Upper lobe of left lung (tissue), 6 donors: ENCODE measurements around the gene PER2. TPM values are rescaled to one million over a fixed set of nuclear protein-coding genes. Genes with fewer than 3 reads are reported as not detected.

ENCODE experiments used
- ATAC-seq, 2 donors: fragments of 200-7000 bp; cut with Tn5 transposase; one replicate each; pipeline ENCODE4 v1.9.1; 2022; ENCODE audit warnings: mild to moderate bottlenecking in 2 of 2, moderate library complexity in 2 of 2; ENCODE audit not compliant: low FRiP score in 2 of 2
- DNase-seq, 2 donors: peaks; one replicate each; pipeline ENCODE4 v3.0.0-alpha.2; 2019 to 2020
- H3K27ac ChIP-seq, 4 donors: fragments of 200-600 bp; sonication (generic); one replicate each; pipeline ENCODE4 v1.5.1; 2016 to 2019
- H3K27me3 ChIP-seq, 4 donors: fragments of 200-600 bp; sonication (generic); one replicate each; pipeline ENCODE4 v1.5.1; 2017 to 2019
- H3K36me3 ChIP-seq, 4 donors: fragments of 200-600 bp; sonication (generic); one replicate each; pipeline ENCODE4 v1.5.1; 2016 to 2019
- H3K4me1 ChIP-seq, 4 donors: fragments of 200-600 bp; sonication (generic); one replicate each; pipeline ENCODE4 v1.5.1; 2018 to 2019
- H3K4me3 ChIP-seq, 4 donors: fragments of 200-600 bp; sonication (generic); one replicate each; pipeline ENCODE4 v1.5.1; 2017 to 2019; ENCODE audit warnings: mild to moderate bottlenecking in 2 of 4, moderate library complexity in 1 of 4
- H3K9me3 ChIP-seq, 4 donors: fragments of 200-600 bp; sonication (generic); one replicate each; pipeline ENCODE4 v1.5.1; 2018 to 2019
- EP300 ChIP-seq, 4 donors: sonication (generic); formaldehyde crosslinking; IDR thresholded peaks; one replicate each; pipeline ENCODE4 v1.5.1; 2017; ENCODE audit warnings: antibody characterized with exemption in 4 of 4, control low read depth in 2 of 4
- POLR2A ChIP-seq, 4 donors: fragments of 450-650 bp; IDR thresholded peaks; one replicate each; pipeline ENCODE4 v1.5.1; 2016 to 2017; ENCODE audit warnings: antibody characterized with exemption in 4 of 4, mild to moderate bottlenecking in 2 of 4
- POLR2AphosphoS5 ChIP-seq, 2 donors: sonication (generic); formaldehyde crosslinking; IDR thresholded peaks; one replicate each; pipeline ENCODE4 v1.5.1; 2017; ENCODE audit warnings: antibody characterized with exemption in 2 of 2
- WGBS, 2 donors: methylation state at CpG; one replicate each; pipeline ENCODE4 v1.1.5; 2017 to 2018; 5-methylcytosine and 5-hydroxymethylcytosine counted together
- total RNA-seq, 6 donors: library from RNA; depleted of rRNA in 4 of 6; stranded (reverse); fragments of >200 nt in 4 of 6; gene quantifications; one replicate each; pipeline versions ENCODE4 v1.1.0 to v1.2.1, GENCODE V29; 2016 to 2021
- TF ChIP-seq, protein P1 (sequence below), 6 experiments: fragments of 450-650 bp in 4 of 6; fragments of 200-600 bp in 2 of 6; sonication (generic) in 2 of 6; IDR thresholded peaks; one replicate each; pipeline ENCODE4 v1.5.1; 2016 to 2019; ENCODE audit warnings: antibody characterized with exemption in 6 of 6
- donor health status: DM: no; HTN: no; CAD: no; lungs with moderate emphysema.
- donor health status: DM: no; HTN: yes; CAD: no; lungs with severe emphysema.

The PER2 gene
- total RNA-seq, 6 donors from 2014 or later = 12.9 to 28.7 (median 18.1) TPM

DNA sequence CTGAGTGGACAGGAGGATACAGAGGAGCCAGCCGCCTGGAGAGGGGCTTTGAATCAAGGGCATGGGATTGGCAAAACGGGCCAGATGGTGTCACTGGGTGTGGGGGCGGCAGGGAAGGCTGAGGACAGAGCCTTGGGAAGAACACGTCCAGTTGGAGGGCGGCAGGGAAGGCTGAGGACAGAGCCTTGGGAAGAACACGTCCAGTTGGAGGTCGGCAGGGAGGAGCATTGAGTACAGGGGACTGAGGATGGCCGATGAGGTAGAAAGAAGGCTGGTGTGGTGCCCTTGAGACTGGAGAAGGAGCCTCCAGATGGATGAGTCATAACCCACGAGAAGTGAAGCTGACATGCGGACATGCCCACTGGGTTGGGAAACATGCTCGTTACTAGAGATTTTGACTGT lies 53.1 kb downstream of the PER2 start:
- 65 to 72% methylated on average over 11 of the region's 11 CpGs for WGBS, 2 donors
- Histone ChIP-seq H3K27ac (no peak overlapping the region), H3K9me3 (no peaks in the 10 kb centered on the region), H3K36me3 (no peaks in the 10 kb centered on the region), H3K4me3 (no peak overlapping the region), H3K27me3 (peaks cover 0 to 10% (median 2%) of the 10 kb centered on the region in 4 donors), H3K4me1 (peaks cover 15 to 41% (median 17%) of the 10 kb centered on the region in 4 donors)
- TF ChIP-seq EP300 (IDR thresholded peaks at IDR 0.05) (no peak), POLR2AphosphoS5 (IDR thresholded peaks at IDR 0.05) (no peak), POLR2A (IDR thresholded peaks at IDR 0.05) (no peak)
- TF ChIP-seq, protein P1, sequence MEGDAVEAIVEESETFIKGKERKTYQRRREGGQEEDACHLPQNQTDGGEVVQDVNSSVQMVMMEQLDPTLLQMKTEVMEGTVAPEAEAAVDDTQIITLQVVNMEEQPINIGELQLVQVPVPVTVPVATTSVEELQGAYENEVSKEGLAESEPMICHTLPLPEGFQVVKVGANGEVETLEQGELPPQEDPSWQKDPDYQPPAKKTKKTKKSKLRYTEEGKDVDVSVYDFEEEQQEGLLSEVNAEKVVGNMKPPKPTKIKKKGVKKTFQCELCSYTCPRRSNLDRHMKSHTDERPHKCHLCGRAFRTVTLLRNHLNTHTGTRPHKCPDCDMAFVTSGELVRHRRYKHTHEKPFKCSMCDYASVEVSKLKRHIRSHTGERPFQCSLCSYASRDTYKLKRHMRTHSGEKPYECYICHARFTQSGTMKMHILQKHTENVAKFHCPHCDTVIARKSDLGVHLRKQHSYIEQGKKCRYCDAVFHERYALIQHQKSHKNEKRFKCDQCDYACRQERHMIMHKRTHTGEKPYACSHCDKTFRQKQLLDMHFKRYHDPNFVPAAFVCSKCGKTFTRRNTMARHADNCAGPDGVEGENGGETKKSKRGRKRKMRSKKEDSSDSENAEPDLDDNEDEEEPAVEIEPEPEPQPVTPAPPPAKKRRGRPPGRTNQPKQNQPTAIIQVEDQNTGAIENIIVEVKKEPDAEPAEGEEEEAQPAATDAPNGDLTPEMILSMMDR (IDR thresholded peaks at IDR 0.05) = no peak
- ATAC-seq (no peak), DNase-seq (peak in 1 of 2 donors; percentile 35)

DNA sequence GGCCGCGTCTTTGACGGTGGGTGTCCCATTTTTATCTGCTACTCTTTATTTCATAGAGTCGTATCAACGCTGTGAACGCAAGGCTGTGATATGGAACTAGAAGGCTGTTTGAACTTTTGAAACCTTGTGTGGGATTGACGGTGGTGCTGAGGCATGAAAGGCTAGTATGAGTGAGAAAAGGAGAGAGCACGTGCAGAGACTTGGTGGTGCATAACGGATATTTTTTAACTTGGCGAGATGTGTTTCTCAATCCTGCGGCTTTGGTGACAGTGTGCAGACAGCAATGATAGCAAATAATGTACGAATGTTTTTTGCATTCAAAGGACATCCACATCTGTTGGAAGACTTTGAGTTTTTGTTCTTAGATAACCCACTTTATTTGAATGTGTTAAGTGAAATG lies 54.8 kb downstream of the PER2 start:
- no peaks in the 10 kb centered on the region for H3K9me3 ChIP-seq
- DNase-seq = no peak
- H3K27me3 ChIP-seq = peaks cover 0 to 2% (median 0%) of the 10 kb centered on the region in 4 donors
- H3K27ac ChIP-seq = no peak overlapping the region
- no peak overlapping the region for H3K4me3 ChIP-seq
- 82 to 84% methylated on average over 12 of the region's 12 CpGs for WGBS, 2 donors
- no peaks in the 10 kb centered on the region for H3K36me3 ChIP-seq
- H3K4me1 ChIP-seq = peaks cover 5 to 25% (median 10%) of the 10 kb centered on the region in 4 donors
- no peak for TF ChIP-seq POLR2A (IDR thresholded peaks at IDR 0.05)
- TF ChIP-seq EP300 (IDR thresholded peaks at IDR 0.05) = no peak
- TF ChIP-seq, protein P1 (IDR thresholded peaks at IDR 0.05) = no peak
- TF ChIP-seq POLR2AphosphoS5 (IDR thresholded peaks at IDR 0.05) = no peak
- ATAC-seq = no peak

DNA sequence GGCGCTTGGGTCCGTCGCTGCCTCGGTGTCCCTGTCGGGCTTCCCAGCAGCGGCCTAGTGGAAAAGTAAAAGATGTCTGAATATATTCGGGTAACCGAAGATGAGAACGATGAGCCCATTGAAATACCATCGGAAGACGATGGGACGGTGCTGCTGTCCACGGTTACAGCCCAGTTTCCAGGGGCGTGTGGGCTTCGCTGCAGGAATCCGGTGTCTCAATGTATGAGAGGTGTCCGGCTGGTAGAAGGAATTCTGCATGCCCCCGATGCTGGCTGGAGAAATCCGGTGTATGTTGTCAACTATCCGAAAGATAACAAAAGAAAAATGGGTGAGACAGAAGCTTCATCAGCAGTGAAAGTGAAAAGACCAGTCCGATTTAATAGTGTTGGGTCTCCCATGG lies 56.6 kb downstream of the PER2 start:
- ATAC-seq (no peak), DNase-seq (no peak)
- Histone ChIP-seq H3K4me1 (peaks cover 5 to 34% (median 11%) of the 10 kb centered on the region in 4 donors), H3K36me3 (no peaks in the 10 kb centered on the region), H3K27me3 (no peaks in the 10 kb centered on the region), H3K9me3 (no peaks in the 10 kb centered on the region), H3K27ac (no peak overlapping the region), H3K4me3 (peak overlapping the region in 3 of 4 donors; percentile 43 to 76 (median 62))
- no peak for TF ChIP-seq POLR2AphosphoS5 (IDR thresholded peaks at IDR 0.05)
- TF ChIP-seq POLR2A (IDR thresholded peaks at IDR 0.05) = no peak
- TF ChIP-seq, protein P1 (IDR thresholded peaks at IDR 0.05) = no peak
- TF ChIP-seq EP300 (IDR thresholded peaks at IDR 0.05) = no peak
- WGBS, 2 donors = 60 to 70% methylated on average over 21 of the region's 21 CpGs

DNA sequence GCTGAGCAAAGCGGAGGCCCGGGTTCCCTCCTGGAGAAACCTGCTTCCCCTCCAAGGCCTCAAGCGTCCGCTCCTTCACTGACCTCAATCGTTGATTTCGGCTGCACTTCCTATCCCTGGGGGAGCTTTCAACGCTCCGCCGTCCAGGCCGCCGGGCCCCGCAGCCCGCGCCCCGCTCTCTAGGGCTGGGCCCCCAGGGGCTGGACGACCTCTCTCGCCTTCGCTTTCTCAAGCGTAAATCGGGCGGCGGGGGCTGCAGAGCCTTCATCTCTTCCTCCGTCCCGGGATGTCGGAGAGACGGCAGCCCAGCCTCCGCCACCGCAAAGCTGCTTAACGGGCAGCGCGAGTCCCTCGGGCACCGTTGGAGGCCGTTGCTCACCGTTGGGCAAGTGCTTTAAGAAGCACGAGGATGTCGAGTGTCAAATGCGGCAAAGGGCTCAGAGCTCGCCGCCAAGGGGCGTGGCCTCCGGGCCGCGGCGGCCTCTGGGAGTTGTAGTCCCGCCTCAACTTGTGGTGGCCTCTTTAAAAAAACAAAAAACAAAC lies 57.1 kb downstream of the PER2 start:
- WGBS, 2 donors = 2 to 8% methylated on average over 10 to 42 of the region's 46 CpGs
- peaks cover 5 to 34% (median 11%) of the 10 kb centered on the region in 4 donors for H3K4me1 ChIP-seq
- TF ChIP-seq POLR2A (IDR thresholded peaks at IDR 0.05) (peak in 1 of 4 donors; percentile 47), EP300 (IDR thresholded peaks at IDR 0.05) (no peak), POLR2AphosphoS5 (IDR thresholded peaks at IDR 0.05) (peak in 1 of 2 donors; percentile 55)
- TF ChIP-seq, protein P1 (IDR thresholded peaks at IDR 0.05) = peak in 1 of 6 experiments; percentile 24
- peaks cover 0 to 3% (median 1%) of the 10 kb centered on the region in 4 donors for H3K36me3 ChIP-seq
- DNase-seq = peak; percentile 88 to 97
- H3K4me3 ChIP-seq = peak overlapping the region; percentile 43 to 76 (median 65)
- H3K9me3 ChIP-seq = no peaks in the 10 kb centered on the region
- H3K27me3 ChIP-seq = no peaks in the 10 kb centered on the region
- peak overlapping the region in 3 of 4 donors; percentile 9 to 70 (median 15) for H3K27ac ChIP-seq
- ATAC-seq = peak; percentile 72 to 91

DNA sequence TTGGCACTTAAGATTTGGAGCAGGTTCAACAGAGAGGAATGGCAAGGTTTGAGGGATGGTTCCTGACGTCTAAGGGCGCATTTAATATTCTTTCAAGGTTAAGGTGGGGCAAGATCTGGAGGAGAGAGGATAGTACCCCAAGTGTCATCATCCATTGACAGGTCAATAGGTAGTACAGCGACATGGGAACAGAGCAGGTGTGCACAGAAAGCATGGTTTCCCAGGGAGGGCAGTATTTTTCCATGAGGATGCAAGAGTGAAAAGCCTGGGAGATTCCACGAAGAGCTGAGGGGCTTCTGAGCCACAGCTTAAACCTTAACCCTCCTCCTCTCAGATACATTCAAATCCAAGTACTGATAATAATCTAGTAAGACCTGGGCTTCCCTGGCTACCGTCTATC lies 57.7 kb downstream of the PER2 start:
- H3K27ac ChIP-seq = no peak overlapping the region
- ATAC-seq (no peak), DNase-seq (no peak)
- H3K4me3 ChIP-seq = peak overlapping the region in 3 of 4 donors; percentile 43 to 76 (median 62)
- H3K9me3 ChIP-seq = no peaks in the 10 kb centered on the region
- peaks cover 0 to 7% (median 2%) of the 10 kb centered on the region in 4 donors for H3K36me3 ChIP-seq
- H3K4me1 ChIP-seq = peaks cover 5 to 34% (median 11%) of the 10 kb centered on the region in 4 donors
- TF ChIP-seq, protein P1 (IDR thresholded peaks at IDR 0.05) = no peak
- TF ChIP-seq POLR2A (IDR thresholded peaks at IDR 0.05) (no peak), POLR2AphosphoS5 (IDR thresholded peaks at IDR 0.05) (no peak)
- no peaks in the 10 kb centered on the region for H3K27me3 ChIP-seq
- WGBS, 2 donors = 75 to 80% methylated on average over 5 of the region's 5 CpGs
